Breast epithelium (tissue), 3 donors: Measurements from ENCODE around the gene SIRPA.

ENCODE experiments used
- POLR2A ChIP-seq: fragments of 450-650 bp; IDR thresholded peaks from one replicate; pipeline ENCODE4 v1.6.1; 2016; ENCODE audit warnings: antibody characterized with exemption, mild to moderate bottlenecking, moderate library complexity
- TF ChIP-seq, protein P1 (sequence below), 3 donors: fragments of 450-650 bp; IDR thresholded peaks; one replicate each; pipeline ENCODE4 v1.5.1; 2016 to 2017; ENCODE audit warnings: antibody characterized with exemption in 3 of 3, mild to moderate bottlenecking in 3 of 3, moderate library complexity in 3 of 3

DNA sequence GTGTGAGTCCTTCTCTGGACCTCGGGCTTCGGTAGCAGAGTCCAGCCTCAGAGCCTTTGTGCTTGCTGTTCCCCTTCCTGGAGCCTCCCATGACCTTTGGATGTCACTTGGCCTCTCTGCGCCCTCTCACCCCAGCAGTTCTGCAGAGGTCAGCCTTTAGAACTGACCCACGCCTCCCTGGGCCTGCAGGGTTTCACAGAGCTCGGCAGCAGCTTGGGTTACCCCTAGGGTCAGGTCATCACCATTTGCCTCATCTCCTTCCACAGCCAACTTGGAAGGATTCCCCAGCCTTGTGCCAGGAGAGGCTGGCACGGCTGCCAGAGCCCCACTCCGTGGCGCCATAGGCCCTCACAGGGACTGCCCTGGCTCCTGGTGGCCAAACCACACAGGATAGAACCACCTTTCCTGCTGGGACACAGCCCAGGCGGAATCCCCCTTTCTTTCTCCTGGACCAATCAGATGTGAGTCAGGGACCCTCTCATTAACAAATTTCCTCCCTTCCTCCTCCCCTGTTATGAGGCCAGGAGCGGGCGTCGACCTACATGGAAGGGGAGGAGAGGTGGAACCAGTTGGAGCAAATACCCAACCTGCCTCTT is 13.9 kb upstream of the SIRPA start:
- no peak for TF ChIP-seq POLR2A
- TF ChIP-seq, protein P1, sequence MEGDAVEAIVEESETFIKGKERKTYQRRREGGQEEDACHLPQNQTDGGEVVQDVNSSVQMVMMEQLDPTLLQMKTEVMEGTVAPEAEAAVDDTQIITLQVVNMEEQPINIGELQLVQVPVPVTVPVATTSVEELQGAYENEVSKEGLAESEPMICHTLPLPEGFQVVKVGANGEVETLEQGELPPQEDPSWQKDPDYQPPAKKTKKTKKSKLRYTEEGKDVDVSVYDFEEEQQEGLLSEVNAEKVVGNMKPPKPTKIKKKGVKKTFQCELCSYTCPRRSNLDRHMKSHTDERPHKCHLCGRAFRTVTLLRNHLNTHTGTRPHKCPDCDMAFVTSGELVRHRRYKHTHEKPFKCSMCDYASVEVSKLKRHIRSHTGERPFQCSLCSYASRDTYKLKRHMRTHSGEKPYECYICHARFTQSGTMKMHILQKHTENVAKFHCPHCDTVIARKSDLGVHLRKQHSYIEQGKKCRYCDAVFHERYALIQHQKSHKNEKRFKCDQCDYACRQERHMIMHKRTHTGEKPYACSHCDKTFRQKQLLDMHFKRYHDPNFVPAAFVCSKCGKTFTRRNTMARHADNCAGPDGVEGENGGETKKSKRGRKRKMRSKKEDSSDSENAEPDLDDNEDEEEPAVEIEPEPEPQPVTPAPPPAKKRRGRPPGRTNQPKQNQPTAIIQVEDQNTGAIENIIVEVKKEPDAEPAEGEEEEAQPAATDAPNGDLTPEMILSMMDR (IDR thresholded peaks at IDR 0.05): no peak
